H9 (cell line): ENCODE data around the gene SMAD6. TPM values are rescaled to one million over a fixed set of nuclear protein-coding genes. Genes with fewer than 3 reads are reported as not detected.

Source experiments
- DNase-seq: peaks from one replicate; pipeline ENCODE4 v3.0.0-alpha.2; 2017
- H2AFZ ChIP-seq: one replicate; pipeline ENCODE4 v1.6.1; 2013; ENCODE audit warnings: mild to moderate bottlenecking, low read length, control low read depth, moderate library complexity
- H2AK5ac ChIP-seq: 2 replicates; pipeline ENCODE4 v1.6.1; 2013; ENCODE audit warnings: low read length, control low read depth, mixed read lengths; ENCODE audit not compliant: insufficient read length
- H2BK120ac ChIP-seq: one replicate; pipeline ENCODE4 v1.6.1; 2013; ENCODE audit warnings: low read depth, mild to moderate bottlenecking, low read length, control low read depth, inconsistent platforms; ENCODE audit not compliant: poor library complexity, severe bottlenecking
- H2BK12ac ChIP-seq: 2 replicates; pipeline ENCODE4 v1.6.1; 2013; ENCODE audit warnings: low read length, control low read depth, mixed read lengths, low read depth; ENCODE audit not compliant: insufficient read length
- H2BK15ac ChIP-seq: 2 replicates; pipeline ENCODE4 v1.6.1; 2013; ENCODE audit warnings: low read depth, low read length, control low read depth
- H2BK20ac ChIP-seq: one replicate; pipeline ENCODE4 v1.6.1; 2013; ENCODE audit warnings: low read depth, mild to moderate bottlenecking, low read length, control low read depth, inconsistent platforms; ENCODE audit not compliant: poor library complexity, severe bottlenecking
- H2BK5ac ChIP-seq: 2 replicates; pipeline ENCODE4 v1.6.1; 2013; ENCODE audit warnings: low read length, control low read depth, mixed read lengths; ENCODE audit not compliant: insufficient read length
- H3K14ac ChIP-seq: 2 replicates; pipeline ENCODE4 v1.6.1; 2013; ENCODE audit warnings: low read length, control low read depth; ENCODE audit not compliant: insufficient read depth
- H3K18ac ChIP-seq: 2 replicates; pipeline ENCODE4 v1.6.1; 2013; ENCODE audit warnings: low read depth, mild to moderate bottlenecking, mixed read lengths, low read length, control low read depth; ENCODE audit not compliant: insufficient read length
- H3K23ac ChIP-seq: 2 replicates; pipeline ENCODE4 v1.6.1; 2013; ENCODE audit warnings: low read length, control low read depth, mixed read lengths, low read depth; ENCODE audit not compliant: insufficient read length
- H3K23me2 ChIP-seq: 2 replicates; pipeline ENCODE4 v1.6.1; 2013; ENCODE audit warnings: low read depth, mild to moderate bottlenecking, mixed read lengths, low read length, control low read depth; ENCODE audit not compliant: insufficient read length, poor library complexity, severe bottlenecking
- H3K27ac ChIP-seq: 2 replicates; pipeline ENCODE4 v1.5.1; 2013; ENCODE audit warnings: low read length, control low read depth, mixed read lengths, low read depth; ENCODE audit not compliant: insufficient read length
- H3K27me3 ChIP-seq: 2 replicates; pipeline ENCODE4 v1.6.1; 2013; ENCODE audit warnings: low read length, control low read depth, inconsistent platforms; ENCODE audit not compliant: insufficient read depth
- H3K4ac ChIP-seq: 2 replicates; pipeline ENCODE4 v1.6.1; 2013; ENCODE audit warnings: low read depth, mild to moderate bottlenecking, control low read depth, inconsistent platforms, low read length, moderate library complexity
- H3K4me1 ChIP-seq: 2 replicates; pipeline ENCODE4 v1.6.1; 2013; ENCODE audit warnings: low read length, control low read depth, inconsistent platforms; ENCODE audit not compliant: insufficient read depth
- H3K4me2 ChIP-seq: 2 replicates; pipeline ENCODE4 v1.6.1; 2013; ENCODE audit warnings: low read length, control low read depth, mixed read lengths; ENCODE audit not compliant: insufficient read length, insufficient read depth
- H3K56ac ChIP-seq: 2 replicates; pipeline ENCODE4 v1.6.1; 2013; ENCODE audit warnings: low read depth, mild to moderate bottlenecking, mixed read lengths, low read length, control low read depth; ENCODE audit not compliant: insufficient read length
- H3K79me1 ChIP-seq: 2 replicates; pipeline ENCODE4 v1.6.1; 2013; ENCODE audit warnings: low read depth, mild to moderate bottlenecking, moderate library complexity, low read length, control low read depth, inconsistent platforms; ENCODE audit not compliant: insufficient read depth, poor library complexity, severe bottlenecking
- H3K79me2 ChIP-seq: 2 replicates; pipeline ENCODE4 v1.6.1; 2013; ENCODE audit warnings: low read length, control low read depth, inconsistent platforms; ENCODE audit not compliant: insufficient read depth
- H3K9ac ChIP-seq: 2 replicates; pipeline ENCODE4 v1.6.1; 2013; ENCODE audit warnings: low read length, control low read depth, mixed read lengths; ENCODE audit not compliant: insufficient read length; ENCODE audit errors: extremely low read depth
- H3K9me3 ChIP-seq: one replicate; pipeline ENCODE4 v1.6.1; 2013; ENCODE audit warnings: low read depth, low read length, inconsistent platforms; ENCODE audit not compliant: control insufficient read depth
- H3T11ph ChIP-seq: one replicate; pipeline ENCODE4 v1.6.1; 2013; ENCODE audit warnings: mild to moderate bottlenecking, low read length, control low read depth, inconsistent platforms
- H4K20me1 ChIP-seq: one replicate; pipeline ENCODE4 v1.6.1; 2013; ENCODE audit not compliant: control insufficient read depth, insufficient read length, insufficient read depth
- H4K5ac ChIP-seq: 2 replicates; pipeline ENCODE4 v1.6.1; 2013; ENCODE audit warnings: low read depth, mild to moderate bottlenecking, mixed read lengths, low read length, control low read depth; ENCODE audit not compliant: insufficient read length
- H4K8ac ChIP-seq: replicated peaks from 2 replicates; pipeline ENCODE4 v1.6.1; 2013; ENCODE audit warnings: low read length, control low read depth, mixed read lengths, low read depth; ENCODE audit not compliant: insufficient read length
- H4K91ac ChIP-seq: 2 replicates; pipeline ENCODE4 v1.6.1; 2013; ENCODE audit warnings: low read depth, mild to moderate bottlenecking, moderate library complexity, mixed read lengths, low read length, control low read depth; ENCODE audit not compliant: insufficient read length
- H3K27ac Mint-ChIP-seq, 3 experiments: 2 replicates in 2 of 3; 3 replicates in 1 of 3; pipeline ENCODE4 v1.8.0; 2020 to 2021; ENCODE audit warnings: mixed read lengths in 3 of 3, mild to moderate bottlenecking in 1 of 3, moderate library complexity in 1 of 3
- H3K27me3 Mint-ChIP-seq: 2 replicates; pipeline ENCODE4 v1.8.0; 2021; ENCODE audit warnings: low read depth, mild to moderate bottlenecking, moderate library complexity, mixed read lengths
- H3K36me3 Mint-ChIP-seq, 3 experiments: 2 replicates in 2 of 3; 3 replicates in 1 of 3; pipeline ENCODE4 v1.8.0; 2020 to 2021; ENCODE audit warnings: low read depth in 3 of 3, mixed read lengths in 3 of 3; ENCODE audit not compliant: insufficient read depth in 1 of 3
- H3K4me1 Mint-ChIP-seq, 2 experiments: 2 replicates each; pipeline ENCODE4 v1.8.0; 2020; ENCODE audit warnings: mixed read lengths in 2 of 2
- H3K4me3 Mint-ChIP-seq, 2 experiments: 2 replicates in 1 of 2; 3 replicates in 1 of 2; pipeline ENCODE4 v1.8.0; 2020 to 2021; ENCODE audit warnings: mild to moderate bottlenecking in 2 of 2, mixed read lengths in 2 of 2, moderate library complexity in 1 of 2
- H3K9me3 Mint-ChIP-seq, 2 experiments: 2 replicates in 1 of 2; 3 replicates in 1 of 2; pipeline ENCODE4 v1.8.0; 2020; ENCODE audit warnings: mild to moderate bottlenecking in 2 of 2, mixed read lengths in 2 of 2, moderate library complexity in 1 of 2
- CTCF ChIP-seq: fragments of 200-600 bp; sonication (generic); conservative IDR thresholded peaks from 3 replicates; pipeline ENCODE4 v1.8.0; 2021; ENCODE audit warnings: antibody characterized with exemption, mild to moderate bottlenecking
- WGBS: extraction: QIAGEN DNeasy Blood & Tissue Kit; methylation state at CpG from one replicate; pipeline ENCODE4 v1.1.7; 2013; ENCODE audit warnings: missing lambda C conversion rate, low lambda C conversion rate, mixed read lengths; ENCODE audit not compliant: insufficient read length; ENCODE audit errors: extremely low coverage; 5-methylcytosine and 5-hydroxymethylcytosine counted together
- total RNA-seq: library from RNA; stranded (reverse); gene quantifications from 2 replicates; pipeline ENCODE4 v1.2.1, GENCODE V29; 2021

SMAD6 gene
- total RNA-seq, 1 experiment from 2014 or later = 6.0 TPM

GRCh38 chr15:66822114-66822513, 120.1 kb downstream of the SMAD6 start:
- Histone ChIP-seq H3K4me2 (no peak overlapping the region), H3T11ph (no peak overlapping the region), H4K8ac (no peak overlapping the region), H2BK5ac (no peak overlapping the region), H3K27me3 (no peaks in the 10 kb centered on the region), H2BK20ac (no peak overlapping the region), H3K9ac (no peak overlapping the region), H3K4ac (no peak overlapping the region), H3K79me2 (no peaks in the 10 kb centered on the region), H3K79me1 (no peaks in the 10 kb centered on the region), H3K18ac (no peak overlapping the region), H3K27ac (no peak overlapping the region), H4K91ac (no peak overlapping the region), H2AFZ (no peak overlapping the region), H3K9me3 (no peaks in the 10 kb centered on the region), H3K56ac (no peak overlapping the region), H2BK120ac (no peak overlapping the region), H4K5ac (no peak overlapping the region), H3K23ac (no peak overlapping the region), H2BK12ac (no peak overlapping the region), H2BK15ac (no peak overlapping the region), H3K4me1 (no peaks in the 10 kb centered on the region; the same call in 1 of the 2 replicates), H4K20me1 (no peaks in the 10 kb centered on the region), H3K14ac (no peak overlapping the region), H3K23me2 (no peaks in the 10 kb centered on the region), H2AK5ac (no peak overlapping the region)
- Mint-ChIP-seq H3K9me3 (no peaks in the 10 kb centered on the region), H3K27ac (no peak overlapping the region; a peak in 1 of 7 replicates), H3K4me3 (no peak overlapping the region), H3K36me3 (no peaks in the 10 kb centered on the region), H3K27me3 (peaks cover 6% of the 10 kb centered on the region), H3K4me1 (peaks cover 20 to 23% of the 10 kb centered on the region in 2 experiments)
- no CpG with 5 or more reads among the region's 8 CpGs for WGBS
- no peak for TF ChIP-seq CTCF
- DNase-seq = no peak
